AG10803 (cell line): ENCODE measurements around the gene CYP4A11.
"Not testable (repeated sequence)": the region's sequence is repeated elsewhere in the genome, so short reads cannot be mapped to it uniquely, and the experiment has no call there.

Source experiments
- DNase-seq: peaks from one replicate; pipeline ENCODE4 v3.0.0; 2010; ENCODE audit warnings: low read depth
- H3K4me3 ChIP-seq: 2 replicates; pipeline ENCODE4 v1.5.1; 2011; ENCODE audit warnings: mild to moderate bottlenecking, low read length, control low read depth
- CTCF ChIP-seq: conservative IDR thresholded peaks from 2 replicates; pipeline ENCODE4 v1.5.1; 2011; ENCODE audit warnings: mild to moderate bottlenecking, low read length, control low read depth, inconsistent platforms

The CYP4A11 gene

GRCh38 chr1:46941135-46941694, at the start of gene CYP4A11:
Gene CYP4A11 (minus strand): TSS chr1:46941476. CDS start chr1:46941433, 43 bp downstream.
- no peak for TF ChIP-seq CTCF
- DNase-seq: no peak
- no peak within 1 kb of the TSS for H3K4me3 ChIP-seq

- DNase-seq, H3K4me3 ChIP-seq: not testable (repeated sequence)
These were observed 49.3 kb upstream of the CYP4A11 start for GRCh38 chr1:46990541-46990940.

GRCh38 chr1:46983830-46984586, 42.7 kb upstream of the CYP4A11 start:
- no peak for TF ChIP-seq CTCF
- H3K4me3 ChIP-seq: no peak overlapping the region
- DNase-seq: no peak

- no peak for DNase-seq
- no peak overlapping the region for H3K4me3 ChIP-seq
- TF ChIP-seq CTCF: no peak
These were observed 42.0 kb upstream of the CYP4A11 start for GRCh38 chr1:46983166-46983829.

- no peak overlapping the region for H3K4me3 ChIP-seq
- TF ChIP-seq CTCF: no peak
- DNase-seq: no peak
These were observed 27.8 kb upstream of the CYP4A11 start for GRCh38 chr1:46969014-46969619.

GRCh38 chr1:46962272-46962671, 21.0 kb upstream of the CYP4A11 start:
- not testable (repeated sequence) for DNase-seq

GRCh38 chr1:46961066-46961758, 19.9 kb upstream of the CYP4A11 start:
- no peak overlapping the region for H3K4me3 ChIP-seq
- no peak for DNase-seq
- no peak for TF ChIP-seq CTCF

More at GRCh38 chr1:46962272-46962671, 21.0 kb upstream of the CYP4A11 start:
- H3K4me3 ChIP-seq: not testable (repeated sequence)
